Left renal pelvis (tissue), 4 donors: ENCODE data around the gene MAD1L1. TPM values are rescaled to one million over a fixed set of nuclear protein-coding genes. Genes with fewer than 3 reads are reported as not detected.
"Not testable (repeated sequence)": the region's sequence is repeated elsewhere in the genome, so short reads cannot be mapped to it uniquely, and the experiment has no call there.

ENCODE experiments used
- DNase-seq, 4 donors: peaks; one replicate each; pipeline ENCODE4 v3.0.0-alpha.2; 2013; ENCODE audit warnings: low read depth in 4 of 4, low spot score in 3 of 4
- polyA plus RNA-seq, 4 donors: library from polyadenylated mRNA; unstranded; fragments of 120-200 nt; gene quantifications; one replicate each; pipeline ENCODE4 v1.2.1, GENCODE V29; 2013; ENCODE audit not compliant: insufficient read length in 4 of 4

MAD1L1 gene
- polyA plus RNA-seq, 4 donors: 18.9 to 24.5 (median 21.3) TPM

- no peak for DNase-seq
Observed at GRCh38 chr7:1843271-1843861, 389.4 kb downstream of the MAD1L1 start.

GRCh38 chr7:1842321-1843221 lies 390.2 kb downstream of the MAD1L1 start:
- no peak for DNase-seq

GRCh38 chr7:1841286-1842021 lies 391.3 kb downstream of the MAD1L1 start:
- DNase-seq: not testable (repeated sequence)

- DNase-seq: not testable (repeated sequence)
Observed at GRCh38 chr7:1840744-1841143, 392.0 kb downstream of the MAD1L1 start.

GRCh38 chr7:1839701-1840100 lies 393.0 kb downstream of the MAD1L1 start:
- no peak for DNase-seq

- not testable (repeated sequence) for DNase-seq
Observed at GRCh38 chr7:1838911-1839531, 393.7 kb downstream of the MAD1L1 start.

GRCh38 chr7:1838544-1838872 lies 394.2 kb downstream of the MAD1L1 start:
- DNase-seq: not testable (repeated sequence)

GRCh38 chr7:1837696-1838543 lies 394.8 kb downstream of the MAD1L1 start:
- not testable (repeated sequence) for DNase-seq

GRCh38 chr7:1831933-1832535 lies 400.7 kb downstream of the MAD1L1 start:
- not testable (repeated sequence) for DNase-seq

GRCh38 chr7:1831471-1831870 lies 401.3 kb downstream of the MAD1L1 start:
- not testable (repeated sequence) for DNase-seq

GRCh38 chr7:1829668-1830067 lies 403.1 kb downstream of the MAD1L1 start:
- not testable (repeated sequence) for DNase-seq

GRCh38 chr7:1829111-1829510 lies 403.6 kb downstream of the MAD1L1 start:
- no peak for DNase-seq

GRCh38 chr7:1828170-1828569 lies 404.6 kb downstream of the MAD1L1 start:
- DNase-seq: not testable (repeated sequence)

GRCh38 chr7:1827521-1827981 lies 405.2 kb downstream of the MAD1L1 start:
- DNase-seq: not testable (repeated sequence)

- not testable (repeated sequence) for DNase-seq
Observed at GRCh38 chr7:1826931-1827330, 405.8 kb downstream of the MAD1L1 start.

GRCh38 chr7:1825897-1826741 lies 406.6 kb downstream of the MAD1L1 start:
- no peak for DNase-seq

GRCh38 chr7:1825647-1825896 lies 407.2 kb downstream of the MAD1L1 start:
- not testable (repeated sequence) for DNase-seq

GRCh38 chr7:1824882-1825646 lies 407.7 kb downstream of the MAD1L1 start:
- not testable (repeated sequence) for DNase-seq
